NK-92 (cell line): ENCODE measurements around the gene TCFL5.

Experiments
- DNase-seq: peaks from one replicate; lab custom pipeline; 2025; ENCODE audit not compliant: unreplicated experiment; lab: John Stamatoyannopoulos, UW

Gene TCFL5

DNA sequence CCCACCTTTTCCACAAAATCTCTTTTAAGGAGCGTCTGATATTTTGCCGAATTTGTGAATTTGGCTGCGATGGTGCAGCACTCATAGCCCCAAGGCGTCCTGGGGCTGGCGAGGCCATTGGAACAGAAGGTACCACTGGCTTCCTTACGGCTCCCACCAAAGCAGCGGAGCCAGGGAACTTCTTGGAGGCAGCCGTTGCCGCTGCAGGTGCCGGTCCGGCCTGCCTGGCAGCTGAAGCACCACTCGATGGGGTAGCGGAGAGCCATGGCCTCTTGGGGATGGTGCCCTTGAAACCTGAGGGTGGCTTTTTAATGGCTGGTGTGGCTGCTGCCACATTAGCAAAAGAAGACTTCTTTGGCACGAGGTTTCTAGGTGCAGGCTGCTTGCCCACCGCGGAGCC lies 34.9 kb upstream of the TCFL5 start:
- no peak for DNase-seq

DNA sequence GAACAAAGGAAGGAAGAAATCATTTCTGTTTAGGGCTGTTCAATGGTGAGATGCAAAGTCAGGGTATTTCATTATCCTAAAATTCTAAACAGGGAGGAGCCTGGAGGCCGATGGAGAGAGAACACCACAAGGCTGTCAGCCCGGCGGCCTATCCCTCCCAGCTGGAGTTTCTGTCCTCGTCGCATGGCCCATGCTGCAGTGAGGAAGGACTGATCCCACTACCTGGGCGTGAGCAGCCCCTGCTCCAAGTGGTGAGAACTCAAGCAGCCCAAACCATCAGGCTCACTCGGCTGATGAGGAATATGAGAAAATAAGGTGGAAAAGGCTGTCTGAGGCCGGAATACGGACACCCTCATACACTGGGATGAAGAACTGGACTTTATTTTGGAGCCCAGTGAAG lies 33.9 kb upstream of the TCFL5 start:
- DNase-seq = no peak

DNA sequence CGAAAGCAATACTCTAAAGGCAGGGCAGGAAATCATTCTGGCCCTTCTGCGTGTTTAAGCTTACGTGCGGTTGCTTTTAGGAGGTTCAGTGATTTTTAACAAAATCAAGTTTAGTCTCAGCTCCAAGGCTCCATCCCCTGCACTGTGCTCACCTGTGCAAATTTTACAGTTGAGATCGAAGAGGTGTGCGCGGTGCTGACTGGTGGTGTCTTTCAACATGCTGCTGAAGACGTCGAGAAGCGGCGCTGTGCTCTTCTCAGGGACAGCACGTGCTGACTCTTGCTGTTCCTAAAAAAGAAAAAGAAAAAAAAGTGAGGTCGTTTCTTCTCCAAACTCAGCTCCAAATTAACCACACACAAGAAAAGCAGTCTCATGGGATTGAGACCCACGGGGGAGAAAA lies 32.6 kb upstream of the TCFL5 start:
- no peak for DNase-seq

DNA sequence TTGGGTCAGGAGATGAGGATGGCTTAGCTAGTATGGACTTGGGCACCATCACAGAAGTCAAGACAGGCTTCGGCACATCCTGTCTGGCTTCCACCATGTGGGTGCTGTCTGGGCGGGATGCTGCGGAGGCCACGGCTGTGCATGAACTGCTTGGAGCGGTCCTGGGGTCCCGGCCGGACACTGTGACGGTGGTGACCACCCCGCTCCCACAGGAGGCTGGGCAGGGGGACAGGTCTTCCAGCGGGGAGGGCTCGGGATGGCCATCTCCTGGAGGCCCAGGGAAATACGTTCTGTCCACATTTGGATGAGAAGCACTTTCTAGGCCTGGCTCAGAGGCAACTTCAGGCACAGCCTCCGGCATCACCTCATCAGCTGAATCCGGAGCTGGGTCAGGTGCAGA lies 32.1 kb upstream of the TCFL5 start:
- DNase-seq = no peak

DNA sequence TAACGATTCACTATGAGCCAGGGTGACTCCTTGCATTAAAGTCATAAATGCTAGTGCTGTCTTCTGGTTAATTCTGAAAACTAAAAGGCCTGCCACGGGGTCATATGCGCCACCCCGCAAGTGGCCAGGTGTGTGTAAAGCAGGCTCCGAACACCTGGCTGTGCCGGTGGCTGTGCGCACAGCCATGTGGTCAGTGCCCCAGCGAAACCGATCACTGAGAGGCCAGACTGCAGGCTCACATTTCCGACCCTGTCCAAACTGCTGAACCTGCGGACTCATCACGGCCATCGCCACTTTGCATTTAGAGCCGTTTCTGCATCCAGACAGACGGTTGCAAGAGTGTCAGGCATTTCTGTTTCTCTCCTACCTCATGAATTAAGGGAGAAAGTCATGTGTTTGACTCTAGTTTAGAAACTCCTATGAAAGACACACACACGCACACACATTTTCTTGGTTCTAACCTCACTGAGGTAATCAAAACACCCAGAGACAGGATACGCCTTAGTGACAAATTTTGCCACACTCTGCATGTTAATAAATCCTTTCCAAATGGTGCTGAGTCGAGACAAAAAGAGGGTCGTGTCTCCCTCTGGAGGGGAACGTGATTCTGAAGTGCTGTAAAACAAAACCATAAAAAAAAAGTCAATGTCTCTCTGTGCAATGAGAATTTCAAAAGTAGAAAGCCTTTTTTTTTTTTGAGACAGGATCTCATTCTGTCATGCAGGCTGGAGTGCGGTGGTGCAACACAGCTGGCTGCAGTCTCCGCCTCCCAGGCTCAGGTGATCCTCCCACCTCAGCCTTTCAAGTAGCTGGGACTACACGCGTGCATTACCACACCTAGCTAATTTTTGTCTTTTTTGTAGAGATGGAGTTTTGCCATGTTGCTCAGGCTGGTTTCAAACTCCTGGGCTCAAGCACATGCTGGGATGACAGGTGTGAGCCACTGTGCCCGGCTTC lies 31.0 kb upstream of the TCFL5 start:
- no peak for DNase-seq

DNA sequence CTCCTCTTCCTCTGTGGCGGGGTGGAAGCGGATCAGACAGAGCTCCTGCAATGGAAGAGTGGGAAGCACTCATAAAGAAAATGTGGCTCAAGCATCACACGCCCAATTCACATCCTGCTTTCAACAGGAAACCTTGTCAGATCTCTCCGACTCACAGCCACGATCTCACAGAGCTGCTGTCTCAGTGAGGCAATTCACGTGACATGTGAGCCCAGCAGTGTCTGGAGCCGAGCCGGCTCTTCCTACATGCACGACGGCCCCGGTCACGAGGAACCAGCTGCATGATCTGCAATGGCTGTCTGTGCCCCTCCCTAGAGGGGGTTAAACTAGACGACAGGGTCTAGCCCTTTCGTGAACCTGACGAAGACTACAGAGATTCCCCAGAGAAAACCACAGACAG lies 29.5 kb upstream of the TCFL5 start:
- no peak for DNase-seq

DNA sequence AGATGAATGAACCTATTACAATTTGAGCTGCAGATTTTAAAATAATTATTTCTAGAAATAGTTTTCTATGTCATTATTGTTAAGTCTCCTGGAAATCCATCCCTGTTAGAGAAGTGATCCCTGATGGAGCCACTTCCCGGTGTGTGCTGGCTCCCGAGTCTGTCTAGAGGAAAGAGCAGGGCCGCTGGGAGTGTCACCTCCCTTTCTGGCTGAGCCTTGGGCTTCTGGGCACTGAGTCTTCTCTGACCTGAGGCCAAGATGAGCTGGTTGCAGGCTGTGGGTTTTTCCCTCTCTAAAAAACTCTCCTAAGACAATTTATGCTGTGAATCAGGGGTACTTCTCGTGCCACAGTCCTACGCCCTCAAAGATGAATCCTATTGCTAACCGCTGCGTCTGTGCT lies 28.8 kb upstream of the TCFL5 start:
- no peak for DNase-seq

DNA sequence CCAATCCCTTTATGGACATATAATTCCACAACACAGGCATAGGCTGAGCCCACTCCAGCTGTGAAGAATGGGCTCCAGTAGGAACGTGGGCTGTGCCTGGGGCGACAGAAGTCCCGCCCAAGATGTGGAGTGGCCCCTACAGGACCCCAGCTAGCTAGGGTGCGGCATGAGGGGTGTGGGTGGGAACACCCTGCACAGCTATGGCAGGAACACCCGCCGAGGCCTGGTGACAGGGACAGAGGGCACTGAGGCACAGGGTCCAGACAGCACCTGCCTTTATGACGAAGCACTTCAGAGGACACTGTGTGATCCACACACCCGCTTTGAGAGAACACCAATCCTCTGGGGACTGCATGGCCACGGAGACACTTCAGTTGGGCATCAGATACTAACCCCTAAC lies 28.2 kb upstream of the TCFL5 start:
- DNase-seq = no peak

DNA sequence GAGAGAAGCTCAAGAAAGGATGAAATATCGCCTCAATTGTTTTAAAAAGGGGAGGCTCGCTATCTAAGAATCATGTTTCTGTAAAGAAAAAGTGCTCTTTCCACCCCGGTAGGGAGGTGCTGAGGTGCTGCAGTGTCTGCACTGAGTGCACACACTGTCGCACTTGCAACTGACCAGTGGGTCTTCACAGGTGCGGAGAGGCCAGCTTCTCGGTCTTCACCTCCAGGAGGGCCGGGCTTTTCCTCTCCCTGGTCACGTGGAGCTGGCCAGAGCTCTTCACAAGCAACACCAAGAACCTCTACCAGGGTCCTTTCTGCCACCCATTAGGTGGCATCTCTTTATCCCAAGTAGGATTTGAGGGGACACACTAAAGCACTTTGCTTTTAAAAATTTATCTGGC lies 27.8 kb upstream of the TCFL5 start:
- DNase-seq = no peak

DNA sequence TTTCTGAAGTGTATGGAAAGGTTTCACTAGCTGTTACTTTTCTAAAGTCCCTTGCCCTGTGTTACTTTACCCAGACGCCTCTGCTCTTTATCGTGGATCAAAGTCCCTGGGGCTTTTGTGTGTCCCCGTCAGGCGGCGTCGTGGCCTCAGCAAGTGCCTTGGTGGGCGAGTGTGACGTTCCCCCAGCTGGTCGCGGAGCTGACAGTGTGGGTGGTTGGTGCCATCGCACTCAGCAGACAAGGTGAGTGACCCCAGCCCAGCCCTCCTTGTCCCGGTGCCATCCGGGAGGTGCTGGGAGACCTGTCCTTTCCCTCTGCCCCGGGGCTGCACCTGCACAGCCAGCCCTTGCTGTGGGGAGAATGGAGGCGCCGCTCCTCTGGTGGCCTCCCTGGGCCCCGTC lies 27.3 kb upstream of the TCFL5 start:
- DNase-seq = no peak

DNA sequence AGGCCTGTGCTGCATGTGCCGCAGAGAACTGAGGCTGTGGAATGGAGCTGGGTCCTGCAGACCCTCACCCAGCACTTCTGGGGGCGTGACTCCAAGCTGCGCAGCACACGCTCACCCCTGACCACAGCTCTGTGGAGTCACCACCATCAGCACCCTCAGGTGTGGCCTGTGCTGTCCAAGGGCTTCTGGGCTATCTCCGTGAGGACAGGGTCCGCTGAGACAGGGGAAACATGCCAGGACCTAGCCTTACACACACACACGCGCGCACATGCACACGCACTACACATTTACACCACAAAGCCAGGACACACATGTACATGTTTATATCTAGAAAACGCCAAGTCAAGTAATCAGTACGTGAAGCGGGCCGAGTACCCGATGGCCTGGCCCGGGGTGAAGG lies 26.8 kb upstream of the TCFL5 start:
- no peak for DNase-seq

DNA sequence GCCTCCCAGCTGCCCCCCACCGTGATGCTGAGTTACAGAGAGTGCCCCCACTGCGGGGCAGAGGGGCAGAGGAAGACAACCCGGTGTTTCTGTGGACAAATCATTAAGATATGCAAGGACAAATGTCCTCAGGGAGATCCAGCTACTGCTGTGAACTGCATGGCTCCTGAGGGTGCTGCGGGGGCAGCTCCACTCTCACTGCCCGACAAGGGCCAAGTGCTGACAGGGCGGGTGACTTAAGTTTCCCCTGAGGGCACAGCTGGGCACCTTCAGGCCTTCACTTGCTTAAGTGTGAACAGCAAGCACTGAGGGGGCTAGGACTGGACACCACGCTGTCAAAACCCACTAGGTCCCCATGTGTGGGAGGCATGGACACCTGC lies 26.2 kb upstream of the TCFL5 start:
- no peak for DNase-seq

DNA sequence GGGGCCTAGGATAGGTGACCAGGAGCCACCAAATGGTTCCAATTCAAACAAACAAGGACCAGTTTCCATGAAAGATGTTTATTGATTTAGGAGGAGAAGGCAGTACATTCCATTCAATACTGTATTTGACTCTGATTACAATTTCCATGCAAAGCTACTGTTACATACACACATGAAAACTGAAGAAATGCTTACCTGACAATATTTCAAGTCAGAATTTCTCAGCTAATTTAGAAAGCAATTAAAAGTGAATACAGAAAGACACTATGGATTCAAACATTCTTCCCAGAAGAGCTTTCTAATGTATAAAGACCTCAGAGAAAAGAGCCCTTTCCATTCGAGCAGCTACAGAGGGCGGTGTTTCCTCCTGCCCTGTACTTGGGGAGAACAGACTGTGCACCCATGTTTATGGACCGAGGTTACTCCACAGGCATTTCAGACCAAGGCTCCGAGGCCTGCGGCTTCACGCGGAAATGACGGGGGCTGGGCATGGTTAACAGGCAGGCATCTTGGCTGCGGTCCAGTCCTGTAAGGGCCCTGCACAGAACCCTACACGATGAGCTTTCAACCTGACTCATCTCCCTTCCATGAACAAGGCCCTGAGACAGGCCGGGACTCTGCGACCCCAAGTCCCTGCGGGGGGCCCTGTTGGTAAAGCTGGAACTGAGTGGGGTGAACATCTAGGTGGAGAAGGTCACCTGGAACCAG lies 25.7 kb upstream of the TCFL5 start:
- no peak for DNase-seq

DNA sequence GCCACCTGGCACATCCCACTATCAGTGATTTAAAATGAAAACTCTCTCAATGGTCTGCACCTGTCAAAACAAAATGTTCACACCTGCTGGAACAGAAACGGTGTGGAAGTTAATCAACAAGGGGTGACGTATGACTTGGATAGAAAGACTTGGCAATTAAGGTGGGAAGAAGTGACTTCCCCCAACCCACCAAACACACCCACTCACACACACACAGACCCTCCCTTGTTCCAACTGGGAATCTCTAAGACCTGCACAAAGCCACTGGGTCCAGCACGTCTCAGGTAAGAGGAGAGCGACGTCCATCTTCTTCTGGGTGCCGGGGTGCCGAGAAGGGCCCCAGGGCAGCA lies 25.1 kb upstream of the TCFL5 start:
- DNase-seq = no peak

DNA sequence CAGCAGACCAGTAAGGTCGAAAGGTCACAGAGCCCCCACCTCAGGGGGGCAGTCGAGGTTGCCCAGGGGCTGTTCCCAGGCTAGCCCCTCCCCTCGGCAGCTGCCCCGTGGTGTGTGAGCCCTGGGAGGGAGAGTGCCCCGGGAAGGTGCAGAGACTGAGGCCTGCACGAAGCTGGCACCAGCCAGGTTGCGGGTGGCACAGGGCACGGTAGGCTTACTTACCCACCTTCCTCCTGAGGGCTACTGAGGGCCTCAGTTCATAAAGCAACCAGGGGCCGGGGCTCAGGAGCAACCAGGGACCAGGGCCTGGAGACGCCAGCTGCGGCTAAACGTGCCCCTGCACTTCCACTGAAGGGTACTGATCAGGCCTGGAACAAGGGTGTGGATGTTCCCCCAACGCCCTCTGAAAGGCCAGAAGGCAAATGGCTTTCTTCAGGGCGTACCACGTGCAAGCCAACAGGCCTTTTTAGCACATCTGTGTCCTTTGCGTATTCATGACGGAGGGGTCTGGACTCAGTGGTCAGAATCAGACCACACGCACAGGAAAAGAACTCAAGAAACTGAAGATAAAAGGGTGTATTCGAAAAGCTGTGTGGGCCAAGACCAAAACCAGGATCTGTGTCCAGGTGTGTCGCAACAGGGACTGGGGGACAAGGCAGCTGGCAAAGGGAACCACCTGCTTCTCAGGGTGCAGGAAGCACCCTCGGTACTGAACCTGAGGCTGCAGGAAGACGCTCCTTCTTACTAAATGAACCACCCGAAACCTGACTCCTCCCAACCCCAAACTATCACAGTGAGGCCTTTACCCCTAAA lies 24.5 kb upstream of the TCFL5 start:
- DNase-seq = no peak

DNA sequence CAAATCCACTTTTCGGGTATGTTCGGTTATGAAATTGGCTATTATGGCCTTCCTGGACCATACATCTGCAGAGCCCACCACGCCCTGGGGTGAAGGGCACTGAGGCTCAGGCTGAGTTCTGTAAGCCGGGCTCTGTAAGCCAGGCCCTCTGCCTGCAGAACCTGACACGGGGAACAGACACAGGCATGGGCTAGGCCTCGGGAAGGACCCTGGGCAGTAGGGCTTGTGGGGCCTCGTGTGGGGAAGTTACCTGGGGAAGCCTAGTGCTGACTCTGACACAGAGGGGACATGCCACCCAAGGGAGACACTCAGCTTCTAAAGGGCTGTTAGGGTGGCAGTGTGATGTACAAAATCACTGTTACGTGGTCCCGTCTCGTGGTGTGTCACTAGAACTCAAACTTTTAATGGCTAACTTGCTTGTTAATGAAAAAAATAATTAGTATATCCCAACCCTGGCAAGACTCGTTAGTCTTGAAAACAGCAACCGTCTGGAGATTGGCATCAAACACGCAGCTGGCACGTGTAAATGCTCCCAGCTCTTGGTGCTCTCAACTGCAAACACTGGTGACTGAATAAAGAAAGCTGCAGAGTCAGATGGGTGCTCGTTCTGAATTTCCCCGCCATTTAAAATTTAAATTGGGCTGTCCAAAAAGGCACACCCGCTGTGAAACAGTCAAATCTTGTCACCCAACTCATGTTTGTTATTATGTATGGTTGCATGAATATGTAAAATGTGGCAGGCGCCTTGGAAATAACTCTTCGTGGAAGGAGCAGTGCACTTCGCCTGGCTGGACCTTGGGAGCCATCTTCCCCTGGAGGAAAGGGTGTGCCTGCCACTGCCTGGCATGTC lies 23.6 kb upstream of the TCFL5 start:
- DNase-seq = no peak

DNA sequence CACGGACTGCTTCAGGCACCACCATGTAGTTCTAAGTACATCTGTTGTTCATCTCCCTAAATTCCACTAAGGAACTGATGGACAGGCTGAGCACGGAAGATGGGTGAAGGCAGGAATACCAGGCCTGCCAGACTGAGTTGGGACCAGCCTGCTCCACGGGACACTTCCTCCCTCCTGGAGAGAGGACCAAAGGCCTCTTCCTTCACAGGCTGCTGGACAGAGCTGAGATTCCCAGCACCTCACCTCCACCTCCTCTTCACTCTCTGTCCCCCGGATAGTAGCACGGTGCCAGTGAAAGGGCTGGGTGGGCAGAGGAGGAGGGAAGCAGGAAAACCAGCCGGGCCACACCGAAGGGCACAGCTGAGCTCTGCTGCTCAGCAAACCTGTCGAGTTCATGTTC lies 22.9 kb upstream of the TCFL5 start:
- DNase-seq = no peak

DNA sequence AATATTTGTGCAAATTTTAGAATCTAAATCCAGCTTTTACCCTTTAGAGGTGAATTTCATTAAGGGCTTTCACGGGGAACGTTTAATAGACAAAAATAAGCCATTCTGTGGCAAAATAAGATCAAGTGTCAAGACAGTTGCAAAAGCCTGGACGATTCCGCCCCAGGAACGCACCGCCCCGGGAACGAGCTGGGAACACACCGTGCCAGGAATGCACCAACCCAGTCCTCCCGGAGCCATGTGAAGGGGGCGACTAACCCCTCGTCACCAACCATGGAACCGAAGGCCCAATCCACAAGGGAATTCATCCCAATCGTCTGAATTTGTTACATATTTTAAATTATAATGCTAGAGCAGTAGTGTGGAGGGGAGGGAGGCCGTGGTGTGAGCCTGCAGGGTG lies 20.8 kb upstream of the TCFL5 start:
- DNase-seq = no peak

DNA sequence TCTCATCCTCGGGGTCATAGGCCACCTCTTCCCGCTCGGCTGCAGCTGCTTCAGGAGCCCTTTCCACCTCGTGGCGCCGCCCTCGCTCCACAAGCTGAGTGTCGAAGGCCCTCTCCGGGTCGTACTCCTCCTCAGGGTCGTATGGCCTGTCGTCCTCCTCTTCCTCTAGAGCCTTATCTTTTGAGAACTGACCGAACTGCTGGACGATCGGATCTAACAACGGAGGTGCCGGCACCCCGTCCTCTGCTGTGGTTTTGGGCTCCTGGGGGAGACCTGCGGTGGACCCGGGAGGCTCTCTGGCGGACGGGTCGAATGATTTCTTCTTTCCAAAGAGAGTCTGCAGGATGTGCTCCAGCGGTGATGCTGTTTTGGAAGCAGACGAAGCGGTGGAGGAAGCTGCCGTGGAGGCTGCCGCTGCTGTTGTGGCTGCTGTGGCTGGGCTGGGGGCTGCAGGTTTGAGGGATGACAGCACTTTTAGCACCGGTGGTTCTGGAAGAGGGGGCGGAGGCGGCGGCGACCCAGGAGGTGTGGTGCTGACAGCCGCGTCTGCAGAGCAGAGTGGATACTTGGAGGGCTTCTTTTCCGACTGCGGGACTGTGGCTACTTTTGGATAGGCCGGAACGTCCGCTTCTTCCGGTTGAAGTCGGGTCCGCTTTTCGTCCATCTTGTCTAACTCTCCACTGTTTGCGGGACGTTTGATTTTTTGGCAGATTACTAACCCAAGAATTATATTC lies 20.2 kb upstream of the TCFL5 start:
- no peak for DNase-seq

DNA sequence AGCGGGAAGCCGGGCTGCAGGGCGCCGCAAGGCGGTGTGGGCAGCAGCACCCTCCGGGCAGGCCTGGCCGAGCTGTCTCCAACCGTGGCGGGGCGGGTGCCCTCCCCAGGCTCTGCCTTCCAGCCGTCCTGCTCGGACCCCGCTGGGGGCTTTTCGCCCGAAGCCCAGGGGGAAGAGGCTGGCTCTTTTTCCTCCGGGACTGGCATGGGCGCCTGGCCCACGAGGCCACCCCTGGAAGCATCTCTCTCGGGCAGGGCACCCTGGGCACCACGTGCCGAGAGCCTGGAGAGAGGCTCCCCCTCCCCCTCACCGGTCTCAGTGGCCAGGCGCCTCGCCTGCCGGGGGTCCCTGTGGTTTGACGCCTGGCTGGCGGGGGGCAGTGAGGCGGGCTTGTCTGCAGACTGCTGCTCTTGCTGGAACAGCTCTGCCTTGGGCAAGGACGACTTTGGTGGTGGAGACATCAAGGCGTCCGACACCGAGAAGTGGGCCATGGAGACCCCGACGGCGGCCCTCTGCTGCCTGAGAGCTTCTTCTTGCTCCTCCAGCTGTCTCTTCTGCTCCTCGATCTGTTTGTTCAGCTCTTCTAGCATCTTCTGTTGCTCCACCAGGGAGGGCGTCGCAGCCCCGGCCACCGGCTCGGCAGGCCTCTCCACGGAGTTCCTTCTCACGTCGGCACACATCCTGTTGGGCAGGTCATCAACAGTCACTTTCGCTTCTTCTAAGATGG lies 19.5 kb upstream of the TCFL5 start:
- DNase-seq = no peak
